IMR-90 (cell line): Measurements from ENCODE around the gene DDR1. TPM values are rescaled to one million over a fixed set of nuclear protein-coding genes. Genes with fewer than 3 reads are reported as not detected.

Source experiments
- ATAC-seq: fragments of 200-7000 bp; cut with Tn5 transposase; 2 replicates; pipeline ENCODE4 v1.9.1; 2020; ENCODE audit warnings: low read depth, mild to moderate bottlenecking, moderate library complexity
- BruUV-seq: library from RNA; stranded (reverse); fragments of 400-500 nt; replicated peaks from 2 replicates; lab custom pipeline; 2021; lab: Mats Ljungman, UMichigan
- CTCF ChIA-PET: fragments of 300-600 bp; formaldehyde crosslinking; extraction: SDS; loops from one replicate; lab custom pipeline; 2021; ENCODE audit warnings: antibody characterized with exemption; lab: Yijun Ruan, JAX
- POLR2A ChIA-PET: fragments of 300-600 bp; sonication (Branson Sonifier 250); formaldehyde crosslinking; loops from one replicate; lab custom pipeline; 2022; ENCODE audit warnings: antibody characterized with exemption; ENCODE audit not compliant: unreplicated experiment; lab: Charles Lee
- DNase-seq: peaks from one replicate; pipeline ENCODE4 v3.0.0; 2013
- H2AFZ ChIP-seq: replicated peaks from 2 replicates; pipeline ENCODE3; 2013; ENCODE audit warnings: low read length, mild to moderate bottlenecking; ENCODE audit not compliant: poor library complexity
- H2AK5ac ChIP-seq: 2 replicates; pipeline ENCODE4 v1.6.1; 2013; ENCODE audit warnings: low read depth, low read length, inconsistent platforms
- H2AK9ac ChIP-seq: replicated peaks from 2 replicates; pipeline ENCODE3; 2013; ENCODE audit warnings: mild to moderate bottlenecking, low read depth, low read length, moderate library complexity; ENCODE audit not compliant: poor library complexity
- H2BK120ac ChIP-seq: 2 replicates; pipeline ENCODE4 v1.6.1; 2013; ENCODE audit warnings: low read depth, low read length, inconsistent platforms
- H2BK15ac ChIP-seq: 3 replicates; pipeline ENCODE4 v1.6.1; 2013; ENCODE audit warnings: low read depth, low read length, inconsistent platforms
- H2BK20ac ChIP-seq: 2 replicates; pipeline ENCODE4 v1.6.1; 2013; ENCODE audit warnings: low read depth, mild to moderate bottlenecking, inconsistent platforms, low read length, moderate library complexity
- H2BK5ac ChIP-seq: 2 replicates; pipeline ENCODE4 v1.6.1; 2013; ENCODE audit warnings: mild to moderate bottlenecking, low read depth, low read length, inconsistent platforms; ENCODE audit not compliant: poor library complexity, severe bottlenecking
- H3K14ac ChIP-seq: replicated peaks from 2 replicates; pipeline ENCODE4 v1.6.1; 2013; ENCODE audit warnings: low read depth, low read length, inconsistent platforms
- H3K18ac ChIP-seq: 2 replicates; pipeline ENCODE4 v1.6.1; 2013; ENCODE audit warnings: low read depth, low read length, control low read depth
- H3K23ac ChIP-seq: 2 replicates; pipeline ENCODE4 v1.6.1; 2013; ENCODE audit warnings: low read depth, low read length, inconsistent platforms
- H3K27ac ChIP-seq: 2 replicates; pipeline ENCODE4 v1.5.1; 2013; ENCODE audit warnings: mild to moderate bottlenecking, control low read depth, low read length; ENCODE audit not compliant: insufficient read depth
- H3K27me3 ChIP-seq: 2 replicates; pipeline ENCODE4 v1.6.1; 2013; ENCODE audit warnings: low read length; ENCODE audit not compliant: control insufficient read depth, insufficient read depth
- H3K36me3 ChIP-seq: 2 replicates; pipeline ENCODE4 v1.6.1; 2013; ENCODE audit warnings: low read length, mixed read lengths; ENCODE audit not compliant: control insufficient read depth, insufficient read depth
- H3K4ac ChIP-seq: 2 replicates; pipeline ENCODE4 v1.6.1; 2013; ENCODE audit warnings: low read depth, low read length, inconsistent platforms
- H3K4me1 ChIP-seq: 2 replicates; pipeline ENCODE4 v1.6.1; 2013; ENCODE audit warnings: low read length, mixed read lengths; ENCODE audit not compliant: control insufficient read depth, insufficient read depth
- H3K4me2 ChIP-seq: 2 replicates; pipeline ENCODE4 v1.6.1; 2013; ENCODE audit warnings: low read depth, mild to moderate bottlenecking, control low read depth, low read length, moderate library complexity
- H3K4me3 ChIP-seq: 2 replicates; pipeline ENCODE4 v1.5.1; 2013; ENCODE audit warnings: low read depth, mild to moderate bottlenecking, control low read depth, low read length, moderate library complexity; ENCODE audit not compliant: insufficient read depth
- H3K56ac ChIP-seq: 2 replicates; pipeline ENCODE4 v1.6.1; 2013; ENCODE audit warnings: low read length, inconsistent platforms; ENCODE audit not compliant: insufficient read depth; ENCODE audit errors: extremely low read depth
- H3K79me1 ChIP-seq, 2 experiments: 2 replicates each; pipeline ENCODE4 v1.6.1; 2013; ENCODE audit warnings: low read length in 2 of 2, inconsistent platforms in 1 of 2, low read depth in 1 of 2
- H3K9ac ChIP-seq: 2 replicates; pipeline ENCODE4 v1.6.1; 2013; ENCODE audit warnings: low read depth, low read length, control low read depth
- H3K9me1 ChIP-seq: 2 replicates; pipeline ENCODE4 v1.6.1; 2013; ENCODE audit warnings: low read length, inconsistent platforms; ENCODE audit not compliant: insufficient read depth
- H3K9me3 ChIP-seq: 2 replicates; pipeline ENCODE4 v1.6.1; 2013; ENCODE audit warnings: low read length; ENCODE audit not compliant: control insufficient read depth, insufficient read depth
- H4K20me1 ChIP-seq: 2 replicates; pipeline ENCODE4 v1.6.1; 2013; ENCODE audit warnings: low read length, inconsistent platforms; ENCODE audit not compliant: insufficient read depth
- H4K5ac ChIP-seq: 2 replicates; pipeline ENCODE4 v1.6.1; 2013; ENCODE audit warnings: mild to moderate bottlenecking, low read depth, low read length, control low read depth
- H4K8ac ChIP-seq, 2 experiments: 2 replicates each; pipeline ENCODE4 v1.6.1; 2013; ENCODE audit warnings: low read depth in 2 of 2, low read length in 2 of 2, control low read depth in 1 of 2, inconsistent platforms in 1 of 2
- H4K91ac ChIP-seq: 2 replicates; pipeline ENCODE4 v1.6.1; 2013; ENCODE audit warnings: low read depth, low read length, inconsistent platforms; ENCODE audit not compliant: insufficient read depth
- CEBPB ChIP-seq: IDR thresholded peaks from 2 replicates; pipeline ENCODE4 v1.6.1; 2012; ENCODE audit warnings: low read depth, low read length, improper control_type of control experiment
- CHD1 ChIP-seq: IDR thresholded peaks from 2 replicates; pipeline ENCODE4 v1.6.1; 2012; ENCODE audit warnings: low read depth, low read length, improper control_type of control experiment
- FOS ChIP-seq: fragments of 150-350 bp; IDR thresholded peaks from 2 replicates; pipeline ENCODE4 v1.6.1; 2016; ENCODE audit warnings: low read depth, low read length
- MAFK ChIP-seq: IDR thresholded peaks from 2 replicates; pipeline ENCODE4 v1.6.1; 2012; ENCODE audit warnings: low read depth, low read length, improper control_type of control experiment
- MAZ ChIP-seq: IDR thresholded peaks from 2 replicates; pipeline ENCODE4 v1.6.1; 2012; ENCODE audit warnings: low read depth, mild to moderate bottlenecking, low read length, improper control_type of control experiment, moderate library complexity, borderline replicate concordance
- MXI1 ChIP-seq: IDR thresholded peaks from 2 replicates; pipeline ENCODE4 v1.6.1; 2012; ENCODE audit warnings: low read depth, mild to moderate bottlenecking, low read length, moderate library complexity, borderline replicate concordance
- NFE2L2 ChIP-seq: fragments of 150-350 bp; IDR thresholded peaks from 2 replicates; pipeline ENCODE4 v1.6.1; 2016; ENCODE audit warnings: low read depth, mild to moderate bottlenecking, low read length
- POLR2A ChIP-seq: IDR thresholded peaks from 2 replicates; pipeline ENCODE4 v1.6.1; 2012; ENCODE audit warnings: mild to moderate bottlenecking, low read depth, low read length
- RAD21 ChIP-seq: IDR thresholded peaks from 2 replicates; pipeline ENCODE4 v1.6.1; 2012; ENCODE audit warnings: low read length, improper control_type of control experiment
- USF2 ChIP-seq: fragments of 150-350 bp; IDR thresholded peaks from 2 replicates; pipeline ENCODE4 v1.6.1; 2017; ENCODE audit warnings: mild to moderate bottlenecking, antibody characterized with exemption, low read length, low read depth
- WGBS, 2 experiments: methylation state at CpG; one replicate each; pipeline versions ENCODE4 v1.1.5 to v1.1.7; 2013; ENCODE audit warnings: missing lambda C conversion rate in 2 of 2; ENCODE audit not compliant: insufficient read length in 1 of 2; ENCODE audit errors: extremely low coverage in 2 of 2; 5-methylcytosine and 5-hydroxymethylcytosine counted together
- dilution Hi-C: fragments of 300-500 bp; cut with HindIII; formaldehyde crosslinking; loops from one replicate; pipeline ENCODE4 v1.14.3; 2018; ENCODE audit warnings: low sequenced_read_pairs; ENCODE audit not compliant: unreplicated experiment
- in situ Hi-C: fragments of 300-500 bp; cut with MboI; formaldehyde crosslinking; loops from 3 replicates; pipeline ENCODE4 v1.14.3; 2019; ENCODE audit warnings: low sequenced_read_pairs, inconsistent platforms, mixed read lengths
- intact Hi-C: fragments of 100-400 bp; cut with micrococcal nuclease; formaldehyde crosslinking; loops from 2 replicates; pipeline ENCODE4 v1.10.0; 2022
- polyA plus RNA-seq, 3 experiments: library from polyadenylated mRNA; depleted of rRNA; stranded (reverse); fragments of >200 nt; gene quantifications; 2 replicates each; pipeline ENCODE4 v1.2.3, GENCODE V29; 2012; ENCODE audit warnings: low replicate concordance in 1 of 3
- total RNA-seq: library from RNA; depleted of rRNA; stranded (reverse); fragments of >200 nt; gene quantifications from 2 replicates; pipeline ENCODE4 v1.2.3, GENCODE V29; 2012
- TF ChIP-seq, protein P1 (sequence below): fragments of 150-350 bp; IDR thresholded peaks from 2 replicates; pipeline ENCODE4 v1.6.1; 2016; ENCODE audit warnings: low read depth, mild to moderate bottlenecking, low read length, moderate library complexity, borderline replicate concordance
- TF ChIP-seq, protein P2 (sequence below): conservative IDR thresholded peaks from 2 replicates; pipeline ENCODE4 v1.5.1; 2012; ENCODE audit warnings: mild to moderate bottlenecking, low read depth, low read length, improper control_type of control experiment

Gene DDR1
- total and polyA plus RNA-seq, 2 of the 4 experiments (the other 2 are of a cell fraction): 5.6 to 19.6 TPM

DNA sequence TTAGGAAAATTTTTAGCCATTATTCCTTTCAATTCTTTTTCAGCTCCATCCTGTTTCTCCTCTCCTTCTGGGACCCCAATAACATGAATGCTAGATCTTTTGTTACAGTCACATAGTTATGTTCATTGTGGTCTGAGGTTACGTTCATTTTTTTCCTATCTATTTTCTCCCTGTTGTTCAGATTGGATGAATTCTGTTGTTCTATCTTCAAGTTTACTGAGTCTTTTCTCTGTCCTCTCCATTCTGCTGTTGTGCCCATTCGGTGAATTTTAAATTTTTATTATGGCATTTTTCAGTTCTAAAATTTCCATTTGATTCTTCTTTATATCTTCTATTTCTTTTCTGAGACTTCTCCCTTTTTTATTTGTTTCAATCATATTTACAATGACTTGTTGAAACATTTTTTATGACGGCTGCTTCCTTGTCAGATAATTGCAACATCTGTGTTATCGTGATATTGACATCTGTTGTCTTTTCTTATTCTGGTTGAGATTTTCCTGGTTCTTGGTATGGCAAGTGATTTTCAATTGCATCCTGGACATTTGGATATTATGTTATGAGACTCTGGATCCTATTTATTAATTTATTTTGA, 12.6 kb upstream of the DDR1 start:
- Histone ChIP-seq H3K9me1 (no peaks in the 10 kb centered on the region), H2AFZ (no peak overlapping the region), H2AK9ac (no peak overlapping the region), H3K9ac (no peak overlapping the region), H2BK20ac (no peak overlapping the region), H2BK15ac (no peak overlapping the region), H3K27ac (no peak overlapping the region), H3K56ac (no peak overlapping the region), H3K27me3 (no peaks in the 10 kb centered on the region; the same call in 1 of the 2 replicates), H3K14ac (no peak overlapping the region), H3K4ac (no peak overlapping the region), H3K4me2 (no peak overlapping the region), H4K8ac (no peak overlapping the region), H2BK5ac (no peak overlapping the region), H2AK5ac (no peak overlapping the region), H4K20me1 (no peaks in the 10 kb centered on the region), H3K4me3 (no peak overlapping the region), H3K23ac (no peak overlapping the region), H2BK120ac (no peak overlapping the region), H4K5ac (no peak overlapping the region), H4K91ac (no peak overlapping the region), H3K79me1 (no peaks in the 10 kb centered on the region), H3K4me1 (no peaks in the 10 kb centered on the region), H3K36me3 (no peaks in the 10 kb centered on the region), H3K18ac (no peak overlapping the region), H3K9me3 (peaks cover 15% of the 10 kb centered on the region)
- DNase-seq (no peak), ATAC-seq (no peak)
- dilution Hi-C loops (no loop called here), in situ Hi-C loops (loop anchor here (5.0 kb wide), 1 partner anchor 34 kb away; no protein-coding TSS in a partner anchor), intact Hi-C loops (no loop called here)
- TF ChIP-seq USF2: no peak
- no peak for TF ChIP-seq CHD1
- TF ChIP-seq, protein P1, sequence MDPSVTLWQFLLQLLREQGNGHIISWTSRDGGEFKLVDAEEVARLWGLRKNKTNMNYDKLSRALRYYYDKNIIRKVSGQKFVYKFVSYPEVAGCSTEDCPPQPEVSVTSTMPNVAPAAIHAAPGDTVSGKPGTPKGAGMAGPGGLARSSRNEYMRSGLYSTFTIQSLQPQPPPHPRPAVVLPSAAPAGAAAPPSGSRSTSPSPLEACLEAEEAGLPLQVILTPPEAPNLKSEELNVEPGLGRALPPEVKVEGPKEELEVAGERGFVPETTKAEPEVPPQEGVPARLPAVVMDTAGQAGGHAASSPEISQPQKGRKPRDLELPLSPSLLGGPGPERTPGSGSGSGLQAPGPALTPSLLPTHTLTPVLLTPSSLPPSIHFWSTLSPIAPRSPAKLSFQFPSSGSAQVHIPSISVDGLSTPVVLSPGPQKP: no peak
- TF ChIP-seq MAFK: no peak
- TF ChIP-seq MAZ: no peak
- TF ChIP-seq POLR2A: no peak
- TF ChIP-seq NFE2L2: no peak
- no peak for TF ChIP-seq RAD21
- TF ChIP-seq, protein P2, sequence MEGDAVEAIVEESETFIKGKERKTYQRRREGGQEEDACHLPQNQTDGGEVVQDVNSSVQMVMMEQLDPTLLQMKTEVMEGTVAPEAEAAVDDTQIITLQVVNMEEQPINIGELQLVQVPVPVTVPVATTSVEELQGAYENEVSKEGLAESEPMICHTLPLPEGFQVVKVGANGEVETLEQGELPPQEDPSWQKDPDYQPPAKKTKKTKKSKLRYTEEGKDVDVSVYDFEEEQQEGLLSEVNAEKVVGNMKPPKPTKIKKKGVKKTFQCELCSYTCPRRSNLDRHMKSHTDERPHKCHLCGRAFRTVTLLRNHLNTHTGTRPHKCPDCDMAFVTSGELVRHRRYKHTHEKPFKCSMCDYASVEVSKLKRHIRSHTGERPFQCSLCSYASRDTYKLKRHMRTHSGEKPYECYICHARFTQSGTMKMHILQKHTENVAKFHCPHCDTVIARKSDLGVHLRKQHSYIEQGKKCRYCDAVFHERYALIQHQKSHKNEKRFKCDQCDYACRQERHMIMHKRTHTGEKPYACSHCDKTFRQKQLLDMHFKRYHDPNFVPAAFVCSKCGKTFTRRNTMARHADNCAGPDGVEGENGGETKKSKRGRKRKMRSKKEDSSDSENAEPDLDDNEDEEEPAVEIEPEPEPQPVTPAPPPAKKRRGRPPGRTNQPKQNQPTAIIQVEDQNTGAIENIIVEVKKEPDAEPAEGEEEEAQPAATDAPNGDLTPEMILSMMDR: no peak
- no peak for TF ChIP-seq FOS
- TF ChIP-seq MXI1: no peak
- no peak for TF ChIP-seq CEBPB
- no CpG with 5 or more reads among the region's 4 CpGs for WGBS, 2 experiments
- no TSS peak for BruUV-seq
- ChIA-PET CTCF (no interaction called here), POLR2A (no interaction called here)
